GM18870 (cell line): ENCODE data around the gene ASAP2.

Experiments used
- ATAC-seq: cut with Tn5 transposase; IDR thresholded peaks from one replicate; pipeline ENCODE4 v1.9.1; 2021; ENCODE audit warnings: moderate library complexity; ENCODE audit not compliant: unreplicated experiment

Gene ASAP2

DNA sequence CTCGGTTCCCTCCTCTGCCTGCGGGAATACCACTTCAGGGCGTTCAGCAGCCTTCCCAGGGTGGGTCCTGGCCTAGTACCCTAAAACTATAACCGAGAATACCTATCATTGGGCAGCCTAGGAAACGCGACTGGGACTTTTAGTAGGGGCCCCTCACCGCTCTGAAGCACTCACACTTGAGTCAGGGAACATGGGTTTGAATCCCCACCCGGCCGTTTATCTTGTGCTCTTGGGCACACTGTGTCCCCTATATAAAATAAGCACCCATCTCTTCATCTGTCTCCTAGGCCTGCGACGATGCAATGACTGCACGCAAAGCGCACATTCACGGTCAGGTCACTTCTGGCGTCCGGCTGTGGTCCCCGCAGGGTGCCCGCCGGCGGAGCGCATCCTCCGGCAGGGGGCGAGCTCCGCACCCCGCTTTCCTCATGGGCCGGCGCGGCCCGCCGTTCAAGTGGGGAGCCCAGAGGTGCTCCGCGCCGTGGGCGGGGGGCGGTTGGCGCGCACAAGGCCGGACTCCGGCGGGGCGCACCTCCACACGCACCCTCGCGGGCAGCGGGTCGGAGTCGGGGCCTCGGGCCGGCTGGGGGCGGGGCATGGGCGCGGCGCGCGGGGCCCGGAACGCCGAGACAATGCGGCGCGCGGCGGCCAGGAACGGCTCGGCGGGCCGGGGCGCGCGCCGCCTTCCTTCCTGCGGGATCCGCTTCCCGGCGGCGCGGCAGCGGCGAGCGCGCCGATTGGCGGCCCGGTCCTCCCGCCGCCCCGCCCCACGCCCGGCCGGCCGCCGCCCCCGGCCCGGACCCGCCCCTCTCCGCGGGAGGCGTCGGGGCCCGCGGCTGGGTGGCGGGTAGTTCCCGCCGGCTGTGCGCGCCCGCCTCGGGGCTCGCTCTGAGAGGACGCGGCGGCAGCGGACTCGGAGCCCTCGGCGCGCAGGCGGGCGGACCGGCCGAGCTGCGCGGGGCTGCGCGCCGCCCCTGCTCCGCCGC is at the start of gene ASAP2:
ASAP2 (plus strand) TSS at position 850 of the 986 bp plus-strand sequence. CDS start 293 bp downstream, outside the sequence.
- ATAC-seq: no peak

DNA sequence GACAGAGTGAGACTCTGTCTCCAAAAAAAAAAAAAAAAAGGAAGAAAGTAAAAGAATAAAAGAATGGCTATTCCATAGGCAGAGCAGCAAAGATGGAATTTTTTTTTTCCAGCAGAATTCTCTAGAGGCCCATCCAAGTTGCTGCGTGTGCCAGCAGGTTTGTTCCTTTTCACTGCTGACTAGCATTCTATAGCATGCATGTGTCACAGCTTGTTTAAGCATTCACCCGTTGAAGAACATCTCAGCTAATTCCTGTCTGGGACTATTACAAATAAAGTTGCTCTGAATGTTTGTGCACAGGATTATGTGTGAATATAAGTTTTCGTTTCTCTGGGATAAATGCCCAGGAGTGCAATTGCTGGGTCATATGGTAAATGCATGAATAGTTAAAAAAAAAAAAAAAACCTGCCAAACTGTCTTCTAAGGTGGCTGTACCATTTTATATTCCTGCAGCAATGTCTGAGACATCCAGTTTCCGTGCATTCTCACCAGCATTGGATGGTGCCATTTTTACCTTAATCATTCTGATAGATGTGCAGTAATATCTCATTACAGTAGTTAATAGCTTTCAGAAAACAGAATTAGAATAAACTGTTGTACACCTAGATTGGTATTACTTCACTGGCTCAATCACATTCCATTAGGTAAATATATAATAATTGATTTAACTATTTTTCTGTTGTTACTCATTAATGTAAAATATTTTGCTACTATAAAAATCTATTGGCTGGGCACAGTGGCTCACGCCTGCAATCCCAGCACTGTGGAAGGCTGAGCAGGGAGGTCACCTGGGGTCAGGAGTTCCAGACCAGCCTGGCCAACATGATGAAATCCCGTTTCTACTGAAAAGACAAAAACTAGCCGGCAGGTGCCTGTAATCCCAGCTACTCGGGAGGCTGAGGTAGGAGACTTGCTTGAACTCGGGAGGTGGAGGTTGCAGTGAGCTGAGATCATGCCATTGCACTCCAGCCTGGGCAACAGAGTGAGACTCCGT is 47.5 kb upstream of the ASAP2 start:
- no peak for ATAC-seq

DNA sequence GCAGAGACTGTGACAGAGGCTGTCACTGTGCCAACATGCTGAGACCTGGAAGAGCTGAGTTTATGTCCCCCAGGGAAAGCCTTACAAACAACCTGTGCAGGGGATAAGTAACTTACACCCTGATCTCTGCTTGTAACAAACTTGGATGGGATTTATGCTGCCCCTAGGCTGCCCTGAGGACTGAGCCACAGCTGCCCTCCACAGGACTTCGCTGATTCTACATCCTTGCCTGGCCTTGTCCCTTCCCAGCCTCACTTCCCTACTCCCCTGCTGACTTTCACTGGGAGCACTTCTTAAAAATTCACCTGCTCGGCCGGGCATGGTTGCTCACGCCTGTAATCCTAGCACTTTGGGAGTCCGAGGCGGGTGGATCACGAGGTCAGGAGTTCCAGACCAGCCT is 45.9 kb upstream of the ASAP2 start:
- ATAC-seq: no peak

GRCh38 chr2:9162841-9163240 is 43.8 kb upstream of the ASAP2 start:
- no peak for ATAC-seq

DNA sequence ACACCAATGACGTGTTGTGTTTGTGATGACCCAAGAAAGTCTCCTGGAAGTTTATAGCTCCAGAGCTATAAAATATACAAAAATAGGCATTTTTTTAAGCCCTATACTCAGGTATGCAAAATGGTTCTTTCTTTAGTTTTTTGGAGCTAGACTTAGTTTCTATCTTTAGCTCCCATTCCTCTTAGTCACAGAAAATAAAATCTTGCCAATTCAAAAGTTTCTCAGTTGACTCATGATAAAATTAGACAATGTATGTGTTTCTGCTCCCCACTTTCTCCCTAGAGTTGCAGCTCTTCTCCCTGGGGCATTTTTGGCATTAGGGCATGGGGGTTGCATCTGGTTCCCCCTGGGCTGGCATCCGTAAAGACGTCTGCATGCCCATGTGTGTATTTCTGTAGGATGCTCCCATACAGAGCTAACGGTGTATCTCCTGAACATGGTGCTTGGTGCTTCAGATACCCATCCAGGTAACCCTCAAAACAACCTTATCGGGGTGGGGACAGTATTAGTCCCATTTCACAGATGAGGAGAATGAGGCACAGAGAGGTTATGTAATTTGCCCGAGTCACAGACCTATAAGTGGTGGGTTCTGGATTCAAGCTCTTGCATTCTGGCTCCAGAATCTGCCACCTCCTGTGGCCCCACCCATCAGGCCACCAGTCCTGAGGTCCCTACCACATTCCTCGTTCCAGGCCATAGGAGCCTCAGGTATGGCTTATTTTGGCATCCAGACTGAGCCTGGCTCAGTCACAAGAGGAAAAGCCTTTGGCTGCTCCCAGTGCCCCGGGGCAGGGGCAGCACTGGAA is 43.1 kb upstream of the ASAP2 start:
- no peak for ATAC-seq

DNA sequence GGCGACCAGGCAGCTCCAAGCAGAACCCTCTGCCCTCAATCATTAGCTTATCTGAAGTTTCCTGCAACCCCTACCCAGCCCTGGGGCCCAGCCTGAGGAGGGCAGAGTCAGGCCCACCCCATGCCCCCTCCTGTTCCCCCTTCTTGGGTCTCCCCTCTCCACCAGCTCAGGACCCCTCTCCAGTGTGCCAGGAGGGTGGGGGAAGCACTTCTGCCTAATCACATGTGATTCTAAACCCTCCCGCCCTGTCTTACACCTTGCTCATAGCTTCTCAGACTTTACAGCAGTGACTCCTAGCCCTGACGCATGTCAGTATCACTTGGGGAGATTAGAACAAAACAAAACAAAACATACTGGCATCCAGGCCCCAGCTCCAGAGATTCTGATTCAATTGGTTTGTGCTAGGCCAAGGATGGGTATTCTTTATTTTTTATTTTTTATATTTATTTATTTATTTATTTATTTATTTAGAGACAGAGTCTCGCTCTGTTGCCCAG is 42.5 kb upstream of the ASAP2 start:
- no peak for ATAC-seq

DNA sequence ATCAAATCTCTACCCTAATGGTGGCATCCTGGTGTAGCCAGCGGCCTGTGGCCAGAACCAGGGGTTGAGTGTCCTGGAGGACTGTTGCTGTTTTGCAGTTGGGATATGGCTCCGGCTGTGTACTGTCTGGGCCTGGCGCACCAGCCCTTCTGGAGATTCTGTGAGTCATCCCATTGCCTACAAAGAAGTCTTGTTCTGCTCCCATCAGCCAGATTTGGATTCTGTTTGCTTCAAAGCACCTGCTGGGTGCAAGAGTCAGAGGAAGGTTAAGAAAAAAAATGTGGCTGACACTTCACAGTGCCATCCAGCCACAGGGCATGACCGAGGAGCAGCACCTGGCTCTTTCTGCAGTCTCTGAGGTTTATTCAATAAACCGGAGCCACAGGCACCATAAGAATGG is 41.0 kb upstream of the ASAP2 start:
- no peak for ATAC-seq

GRCh38 chr2:9166579-9167377 is 39.8 kb upstream of the ASAP2 start:
- no peak for ATAC-seq

DNA sequence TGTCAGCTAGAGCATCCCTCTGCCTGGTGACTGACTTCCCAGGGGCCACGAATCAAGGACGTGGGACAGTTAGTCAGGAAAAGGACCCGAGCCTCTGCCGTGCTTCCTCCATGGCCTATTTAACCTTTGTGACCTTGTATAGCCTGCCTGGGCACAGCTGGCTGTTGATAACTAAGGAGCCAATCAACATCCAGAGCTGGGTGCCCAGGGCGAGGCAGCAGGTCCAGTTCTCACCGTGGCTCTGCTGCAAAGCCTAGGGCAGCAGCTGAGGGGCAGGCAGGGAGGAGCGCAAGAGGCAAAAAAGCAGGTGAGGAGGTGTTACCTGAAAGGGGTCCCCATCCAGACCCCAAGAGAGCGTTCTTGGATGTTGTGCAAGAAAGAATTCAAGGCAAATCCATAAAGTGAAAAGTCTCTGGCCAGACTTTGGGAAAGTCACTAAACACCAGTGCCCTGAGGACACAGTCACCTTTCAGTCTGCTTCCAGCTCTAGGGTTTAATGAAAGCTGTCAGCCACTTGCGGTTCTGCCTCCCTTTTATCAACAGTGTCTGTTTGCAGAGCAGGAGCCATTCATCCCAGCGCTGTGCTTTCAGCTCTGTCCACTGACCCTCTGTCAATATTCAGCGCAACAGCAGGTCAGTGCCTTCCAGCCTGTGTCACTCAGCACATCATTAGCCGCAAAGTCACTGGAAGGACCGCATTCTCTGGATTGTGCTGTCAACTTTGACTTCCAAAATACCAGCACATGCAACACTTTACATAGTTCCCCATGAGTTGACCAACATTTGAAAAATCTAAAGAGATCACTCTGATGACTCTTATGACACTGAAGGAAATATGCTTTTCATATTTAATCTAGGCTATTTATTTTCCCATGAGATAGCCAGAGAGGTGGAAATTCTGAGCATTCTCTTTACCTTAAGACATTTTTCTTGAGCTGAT is 38.6 kb upstream of the ASAP2 start:
- ATAC-seq: no peak

DNA sequence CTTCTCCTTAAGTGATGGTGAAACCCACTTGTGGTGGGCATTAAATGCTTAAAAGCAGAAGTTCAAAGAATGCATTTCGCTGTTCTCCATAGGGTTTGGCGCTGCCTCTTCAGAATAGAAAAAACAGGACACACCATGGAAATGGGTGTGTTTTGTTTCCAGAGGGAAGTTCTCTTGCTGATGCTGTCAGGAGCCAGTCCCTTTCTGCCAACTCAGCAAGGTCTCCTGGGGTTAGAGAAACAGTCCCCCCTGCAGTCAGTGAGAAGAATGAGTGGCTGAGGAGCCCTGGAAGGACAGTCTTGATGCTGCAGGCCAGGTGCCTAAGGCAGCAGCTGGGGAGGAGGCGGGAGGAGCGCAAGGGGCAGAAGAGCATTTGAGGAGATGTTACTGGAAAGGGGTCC is 37.8 kb upstream of the ASAP2 start:
- no peak for ATAC-seq

- ATAC-seq: no peak
Measured at GRCh38 chr2:9169349-9170107, 37.1 kb upstream of the ASAP2 start.

DNA sequence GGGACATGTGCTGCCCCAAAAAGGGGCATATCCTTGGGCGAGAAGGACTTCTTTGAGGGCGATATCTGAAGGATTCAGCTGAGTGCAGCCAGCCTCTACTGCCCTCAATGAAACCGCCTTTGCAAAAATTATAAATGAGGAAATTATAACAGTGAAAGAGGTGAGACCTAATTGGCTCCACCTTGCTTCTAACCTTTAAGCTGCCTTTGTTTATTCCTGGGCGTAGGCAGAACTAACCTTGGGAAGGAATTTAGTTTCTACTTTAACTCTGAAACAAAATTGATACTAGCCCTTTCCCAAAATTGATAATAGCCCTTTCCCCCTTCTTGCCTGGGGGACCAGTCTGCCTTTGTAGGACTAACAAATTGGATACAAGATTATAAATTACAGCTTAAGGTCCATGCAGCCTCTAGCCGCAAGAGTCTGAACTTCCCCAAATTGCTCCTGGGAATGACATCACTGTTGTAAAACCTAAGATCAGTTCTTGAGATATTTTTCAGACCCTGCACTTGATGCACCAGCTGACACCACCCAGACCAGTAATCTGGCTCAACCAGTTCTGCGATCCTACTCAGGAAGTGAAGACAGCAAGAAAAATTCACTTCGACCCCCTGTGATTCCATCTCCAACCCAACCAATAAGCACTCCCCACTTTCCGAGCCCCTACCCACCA is 36.0 kb upstream of the ASAP2 start:
- no peak for ATAC-seq

GRCh38 chr2:9174771-9175437 is 31.7 kb upstream of the ASAP2 start:
- no peak for ATAC-seq

DNA sequence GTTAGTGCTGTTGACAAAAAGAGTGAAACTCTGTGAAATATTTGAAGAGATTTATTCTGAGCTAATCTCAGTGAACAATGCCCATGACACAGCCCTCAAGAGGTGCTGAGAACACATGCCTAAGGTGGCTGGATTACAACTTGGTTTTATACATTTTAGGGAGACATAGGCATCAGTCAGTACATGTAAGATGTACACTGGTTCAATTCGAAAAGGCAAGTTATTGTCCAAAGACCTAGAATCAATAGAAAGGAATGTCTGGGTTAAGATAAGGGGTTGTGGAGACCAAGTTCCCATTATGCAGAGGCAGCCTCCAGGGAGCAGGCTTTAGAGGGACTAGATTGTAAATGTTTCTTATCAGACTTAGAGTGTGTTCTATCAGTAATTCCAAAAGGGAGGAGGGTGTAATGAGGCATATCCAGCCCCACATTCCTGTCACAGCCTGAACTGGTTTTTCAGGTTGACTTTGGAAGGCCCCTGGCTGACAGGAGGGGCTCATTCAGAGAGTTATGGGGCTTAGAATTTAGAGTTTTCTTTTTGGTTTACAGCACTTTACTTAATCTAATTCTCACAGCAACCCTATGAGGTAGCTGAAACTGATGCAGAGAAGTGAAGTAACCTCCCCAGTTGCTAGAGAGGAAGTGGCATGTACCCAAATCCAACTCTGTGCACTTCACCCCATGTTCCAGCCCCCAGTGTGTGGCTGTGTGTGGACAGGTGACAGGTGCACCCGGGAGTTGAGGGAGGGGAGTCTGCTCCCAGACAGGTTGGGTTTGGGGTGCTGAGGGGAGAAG is 28.3 kb upstream of the ASAP2 start:
- peak; percentile 28 for ATAC-seq

DNA sequence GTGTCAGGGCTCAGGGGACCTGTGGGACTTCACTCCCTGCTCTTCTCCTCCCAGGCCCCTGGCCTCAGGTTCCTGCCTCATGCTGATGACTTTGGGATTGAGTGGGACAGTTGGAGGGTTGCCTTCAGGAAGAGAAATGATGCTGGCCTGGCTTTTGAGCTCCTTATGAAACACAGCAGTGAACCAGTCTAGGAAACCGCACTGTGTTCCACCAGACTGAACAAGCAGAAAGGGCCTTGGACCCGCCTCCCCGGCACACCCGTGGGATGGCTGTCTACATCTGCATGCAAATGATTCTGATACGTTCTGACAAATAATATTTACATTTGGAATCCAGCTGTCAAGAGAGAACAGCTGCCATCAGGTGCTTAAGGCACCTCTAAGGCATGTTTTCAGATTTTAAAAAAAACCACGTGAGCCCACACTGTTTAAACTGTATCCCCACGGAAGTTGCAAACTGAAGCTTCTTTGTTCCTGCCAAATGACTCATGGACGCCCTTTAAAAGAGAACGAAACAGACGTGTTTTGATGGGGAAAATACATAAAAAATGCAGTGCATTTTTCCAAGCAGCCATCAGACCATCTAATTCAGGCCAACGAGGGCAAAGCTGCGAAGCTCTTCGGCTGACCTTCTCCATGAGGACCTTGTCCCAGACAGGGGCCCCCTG is 27.6 kb upstream of the ASAP2 start:
- ATAC-seq: peak; percentile 45
